Stimulated activated naive CD8-positive, alpha-beta T cell treated with anti-CD3 and anti-CD28 coated beads, Interleukin-15, Interleukin-2, amounts not matched to agents 100 ng/mL and 50 ng/mL, for 24 hours (primary cell): Measurements from ENCODE around the gene STK39.
A peak's percentile ranks its signal among the peaks of the same experiment; 100 is the strongest.
"Not testable (repeated sequence)": the region's sequence is repeated elsewhere in the genome, so short reads cannot be mapped to it uniquely, and the experiment has no call there.

ENCODE experiments used
- H3K27ac Mint-ChIP-seq: one replicate; pipeline ENCODE4 v1.8.0; 2021; ENCODE audit warnings: mild to moderate bottlenecking, mixed read lengths
- H3K27me3 Mint-ChIP-seq: one replicate; pipeline ENCODE4 v1.8.0; 2021; ENCODE audit warnings: mixed read lengths
- H3K36me3 Mint-ChIP-seq: one replicate; pipeline ENCODE4 v1.8.0; 2021; ENCODE audit warnings: low read depth, mixed read lengths
- H3K4me1 Mint-ChIP-seq: one replicate; pipeline ENCODE4 v1.8.0; 2021; ENCODE audit warnings: low read depth, mixed read lengths
- H3K4me3 Mint-ChIP-seq: one replicate; pipeline ENCODE4 v1.8.0; 2021; ENCODE audit warnings: mild to moderate bottlenecking, mixed read lengths
- H3K9me3 Mint-ChIP-seq: one replicate; pipeline ENCODE4 v1.8.0; 2021; ENCODE audit warnings: mixed read lengths

Gene STK39

DNA sequence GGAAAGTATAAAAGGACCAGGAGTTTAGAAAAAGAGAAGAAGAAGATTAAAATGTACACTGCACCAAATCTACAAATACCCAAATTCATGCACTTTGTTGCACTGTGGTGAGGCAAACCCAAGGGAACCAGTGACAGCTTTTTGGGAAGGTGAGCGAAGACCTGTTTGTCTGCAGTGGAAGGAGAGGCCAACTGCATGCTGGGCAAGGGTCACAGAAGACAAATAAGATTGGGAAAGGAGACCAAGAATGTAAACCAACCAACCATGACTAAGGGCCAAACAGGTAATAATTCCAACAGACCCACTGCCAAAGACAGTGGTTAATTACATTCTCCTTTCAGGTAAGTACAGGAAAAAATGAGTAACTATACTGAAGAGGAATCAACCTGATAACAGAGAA, 202.8 kb downstream of the STK39 start:
- H3K36me3 Mint-ChIP-seq, result peaks cover 7% of the 10 kb centered on the region
- no peaks in the 10 kb centered on the region for H3K27me3 Mint-ChIP-seq
- H3K4me3 Mint-ChIP-seq, result no peak overlapping the region
- peak overlapping the region; percentile 47 for H3K27ac Mint-ChIP-seq
- peaks cover 27% of the 10 kb centered on the region for H3K4me1 Mint-ChIP-seq
- no peaks in the 10 kb centered on the region for H3K9me3 Mint-ChIP-seq

DNA sequence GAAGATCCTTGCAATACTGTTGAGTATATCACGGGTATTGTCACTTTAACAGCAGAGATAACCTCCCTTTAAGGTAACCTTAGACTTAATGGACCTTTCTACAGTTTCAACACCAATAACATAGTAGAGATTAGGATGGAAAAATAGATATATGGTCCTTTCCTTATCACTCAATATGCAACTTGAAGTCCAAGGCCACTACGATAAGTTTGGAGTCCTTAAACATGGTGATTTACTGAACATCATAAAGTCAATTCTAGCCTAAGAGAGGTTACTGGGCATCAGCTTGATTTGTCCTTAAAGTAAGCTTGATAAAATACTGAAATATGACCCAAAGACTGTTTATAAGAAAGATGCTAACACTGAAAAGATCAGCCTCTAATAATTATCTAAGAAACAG, 203.2 kb downstream of the STK39 start:
- Mint-ChIP-seq H3K4me1 (peaks cover 27% of the 10 kb centered on the region), H3K27ac (peak overlapping the region; percentile 47), H3K27me3 (no peaks in the 10 kb centered on the region), H3K9me3 (no peaks in the 10 kb centered on the region), H3K36me3 (peaks cover 6% of the 10 kb centered on the region), H3K4me3 (no peak overlapping the region)

DNA sequence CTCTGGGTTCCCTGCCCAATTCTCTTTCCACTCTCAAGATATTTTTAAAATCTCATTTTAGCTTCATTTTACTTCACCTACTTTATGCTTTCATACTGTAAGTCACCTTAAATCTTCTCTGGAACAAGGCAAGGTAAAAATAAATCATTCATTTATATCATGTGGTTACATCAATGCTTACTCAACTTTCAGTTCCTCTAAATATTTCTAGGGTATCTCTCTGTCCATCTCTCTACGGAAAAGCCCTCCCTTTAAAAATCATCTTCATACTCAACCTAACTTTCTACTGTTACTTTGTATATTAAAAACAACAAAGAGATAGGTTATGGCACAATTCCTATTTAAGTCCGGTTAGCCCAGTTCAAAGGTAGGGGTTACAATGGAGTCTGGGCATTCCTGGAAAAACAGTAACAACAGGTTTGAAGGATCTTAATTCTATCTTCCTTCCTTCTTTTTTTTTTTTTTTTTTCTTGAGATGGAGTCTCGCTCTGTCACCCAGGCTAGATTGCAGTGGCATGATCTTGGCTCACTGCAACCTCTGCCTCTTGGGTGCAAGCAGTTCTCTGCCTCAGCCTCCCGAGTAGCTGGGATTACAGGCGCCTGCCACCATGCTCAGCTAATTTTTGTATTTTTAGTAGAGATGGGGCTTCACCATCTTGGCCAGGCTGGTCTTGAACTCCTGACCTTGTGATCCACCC, 205.1 kb downstream of the STK39 start:
- not testable (repeated sequence) for H3K9me3 Mint-ChIP-seq, H3K36me3 Mint-ChIP-seq, H3K27ac Mint-ChIP-seq, H3K27me3 Mint-ChIP-seq
- peak overlapping the region; percentile 31 for H3K4me3 Mint-ChIP-seq
- H3K4me1 Mint-ChIP-seq, result peaks cover 34% of the 10 kb centered on the region

- no peak overlapping the region for H3K27ac Mint-ChIP-seq
- H3K27me3 Mint-ChIP-seq, result no peaks in the 10 kb centered on the region
- H3K4me3 Mint-ChIP-seq, result no peak overlapping the region
- H3K36me3 Mint-ChIP-seq, result peaks cover 15% of the 10 kb centered on the region
- no peaks in the 10 kb centered on the region for H3K9me3 Mint-ChIP-seq
- peaks cover 34% of the 10 kb centered on the region for H3K4me1 Mint-ChIP-seq
Observed at GRCh38 chr2:168039881-168040280, 207.5 kb downstream of the STK39 start.

GRCh38 chr2:168037778-168038177, 209.6 kb downstream of the STK39 start:
- Mint-ChIP-seq H3K27ac (no peak overlapping the region), H3K27me3 (no peaks in the 10 kb centered on the region), H3K4me1 (peaks cover 24% of the 10 kb centered on the region), H3K4me3 (no peak overlapping the region), H3K36me3 (peaks cover 15% of the 10 kb centered on the region), H3K9me3 (no peaks in the 10 kb centered on the region)

DNA sequence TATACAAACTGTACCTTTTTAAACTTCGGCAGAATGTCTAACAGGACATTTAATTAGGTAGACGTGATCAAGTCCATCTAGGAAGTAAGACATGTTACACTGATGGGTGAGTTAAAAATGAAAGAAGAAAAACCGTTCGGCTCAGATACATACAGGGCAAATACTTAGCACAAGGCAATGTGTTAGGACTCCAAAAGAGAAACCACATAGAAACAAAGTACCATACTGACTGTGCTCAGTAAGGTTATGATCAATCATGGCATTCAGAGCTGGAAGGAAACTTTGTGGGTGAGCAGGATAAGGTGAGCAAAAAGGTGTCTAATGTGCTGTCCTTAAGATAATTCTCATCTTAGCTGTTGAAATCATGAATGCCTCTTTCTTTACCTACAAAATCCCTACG, 211.9 kb downstream of the STK39 start:
- no peak overlapping the region for H3K4me3 Mint-ChIP-seq
- H3K9me3 Mint-ChIP-seq, result no peaks in the 10 kb centered on the region
- no peak overlapping the region for H3K27ac Mint-ChIP-seq
- H3K36me3 Mint-ChIP-seq, result peaks cover 19% of the 10 kb centered on the region
- no peaks in the 10 kb centered on the region for H3K27me3 Mint-ChIP-seq
- H3K4me1 Mint-ChIP-seq, result peaks cover 17% of the 10 kb centered on the region

GRCh38 chr2:168034616-168035015, 212.8 kb downstream of the STK39 start:
- H3K27me3 Mint-ChIP-seq, result no peaks in the 10 kb centered on the region
- no peak overlapping the region for H3K27ac Mint-ChIP-seq
- H3K4me1 Mint-ChIP-seq, result peaks cover 17% of the 10 kb centered on the region
- peaks cover 20% of the 10 kb centered on the region for H3K36me3 Mint-ChIP-seq
- H3K9me3 Mint-ChIP-seq, result no peaks in the 10 kb centered on the region
- H3K4me3 Mint-ChIP-seq, result no peak overlapping the region

- H3K36me3 Mint-ChIP-seq, result peaks cover 20% of the 10 kb centered on the region
- H3K4me1 Mint-ChIP-seq, result peaks cover 17% of the 10 kb centered on the region
- H3K4me3 Mint-ChIP-seq, result no peak overlapping the region
- no peaks in the 10 kb centered on the region for H3K27me3 Mint-ChIP-seq
- no peaks in the 10 kb centered on the region for H3K9me3 Mint-ChIP-seq
- no peak overlapping the region for H3K27ac Mint-ChIP-seq
Observed at GRCh38 chr2:168033966-168034365, 213.4 kb downstream of the STK39 start.

- H3K4me1 Mint-ChIP-seq, result peaks cover 10% of the 10 kb centered on the region
- H3K9me3 Mint-ChIP-seq, result no peaks in the 10 kb centered on the region
- H3K27ac Mint-ChIP-seq, result no peak overlapping the region
- H3K36me3 Mint-ChIP-seq, result peaks cover 20% of the 10 kb centered on the region
- no peak overlapping the region for H3K4me3 Mint-ChIP-seq
- H3K27me3 Mint-ChIP-seq, result no peaks in the 10 kb centered on the region
Observed at GRCh38 chr2:168032091-168032490, 215.3 kb downstream of the STK39 start.

GRCh38 chr2:168030862-168031624, 216.4 kb downstream of the STK39 start:
- H3K27ac Mint-ChIP-seq, result no peak overlapping the region
- H3K4me1 Mint-ChIP-seq, result peaks cover 10% of the 10 kb centered on the region
- H3K4me3 Mint-ChIP-seq, result no peak overlapping the region
- H3K9me3 Mint-ChIP-seq, result no peaks in the 10 kb centered on the region
- no peaks in the 10 kb centered on the region for H3K27me3 Mint-ChIP-seq
- H3K36me3 Mint-ChIP-seq, result peaks cover 22% of the 10 kb centered on the region

- Mint-ChIP-seq H3K4me1 (peaks cover 10% of the 10 kb centered on the region), H3K4me3 (no peak overlapping the region), H3K36me3 (peaks cover 17% of the 10 kb centered on the region), H3K27me3 (no peaks in the 10 kb centered on the region), H3K9me3 (no peaks in the 10 kb centered on the region), H3K27ac (no peak overlapping the region)
Observed at GRCh38 chr2:168029071-168029470, 218.3 kb downstream of the STK39 start.

DNA sequence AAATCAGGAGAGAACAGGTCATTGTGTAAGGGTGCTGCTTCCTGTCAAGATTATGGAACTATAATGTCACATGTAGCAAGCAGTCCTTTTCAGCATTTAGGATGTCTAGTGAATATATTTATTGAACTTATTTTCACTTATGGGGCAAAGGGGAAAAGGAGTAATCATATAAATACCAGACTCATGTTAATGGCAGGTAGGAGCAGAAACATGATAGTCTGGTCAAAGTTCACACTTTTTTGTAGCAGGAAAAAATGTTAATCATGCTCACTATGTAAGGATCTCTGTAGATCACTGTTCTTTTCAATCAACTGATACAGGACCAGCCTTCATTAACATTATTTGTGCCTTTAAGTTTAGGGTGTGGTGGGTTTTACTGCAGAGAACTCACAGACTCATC, 219.0 kb downstream of the STK39 start:
- Mint-ChIP-seq H3K36me3 (peaks cover 19% of the 10 kb centered on the region), H3K27me3 (no peaks in the 10 kb centered on the region), H3K4me1 (peaks cover 10% of the 10 kb centered on the region), H3K9me3 (no peaks in the 10 kb centered on the region), H3K27ac (no peak overlapping the region), H3K4me3 (no peak overlapping the region)

DNA sequence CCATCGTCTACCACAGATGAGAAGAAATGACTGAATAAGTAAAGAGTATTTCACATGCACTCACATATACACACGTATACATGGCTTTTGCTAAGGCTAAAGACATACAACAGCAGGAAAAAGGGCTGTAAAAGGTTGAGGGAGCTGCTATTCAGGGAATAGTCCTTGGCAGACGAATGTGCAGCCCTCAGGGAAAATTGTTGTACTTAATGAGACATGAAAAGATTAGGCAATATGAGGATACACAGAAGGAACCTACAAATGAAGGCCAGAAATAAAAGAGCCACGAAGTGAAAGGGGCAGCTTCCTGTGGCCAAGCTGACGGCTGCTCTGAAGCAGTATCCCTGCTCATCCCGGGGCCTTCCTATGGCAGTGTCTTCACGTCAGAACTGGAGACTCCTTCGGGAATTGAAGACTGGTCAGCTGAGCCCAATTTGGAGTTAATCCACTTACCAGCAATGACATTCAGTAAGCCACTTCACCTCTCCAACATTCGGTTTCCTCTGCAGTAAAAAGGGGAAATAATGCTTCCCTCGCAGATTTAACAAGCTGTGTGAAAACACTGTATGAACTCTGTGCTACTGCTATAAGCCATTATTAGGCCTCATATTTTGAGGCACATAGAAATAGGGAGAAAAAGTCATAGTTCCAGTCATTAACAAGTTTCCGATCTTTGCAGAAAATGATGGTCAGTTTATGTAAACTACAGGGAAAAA, 221.8 kb downstream of the STK39 start:
- Mint-ChIP-seq H3K27me3 (no peaks in the 10 kb centered on the region), H3K4me3 (no peak overlapping the region), H3K4me1 (peaks cover 1% of the 10 kb centered on the region), H3K36me3 (peaks cover 28% of the 10 kb centered on the region), H3K27ac (no peak overlapping the region), H3K9me3 (no peaks in the 10 kb centered on the region)

- H3K4me3 Mint-ChIP-seq, result no peak overlapping the region
Observed at GRCh38 chr2:168024459-168024858, 222.9 kb downstream of the STK39 start.

More at GRCh38 chr2:168024459-168024858, 222.9 kb downstream of the STK39 start:
- Mint-ChIP-seq H3K27me3 (no peaks in the 10 kb centered on the region), H3K27ac (no peak overlapping the region), H3K4me1 (no peaks in the 10 kb centered on the region), H3K36me3 (peaks cover 24% of the 10 kb centered on the region), H3K9me3 (no peaks in the 10 kb centered on the region)
